ENCODE measurements around the gene ZNF554.
A peak's percentile ranks its signal among the peaks of the same experiment; 100 is the strongest.

ZNF554 gene

DNA sequence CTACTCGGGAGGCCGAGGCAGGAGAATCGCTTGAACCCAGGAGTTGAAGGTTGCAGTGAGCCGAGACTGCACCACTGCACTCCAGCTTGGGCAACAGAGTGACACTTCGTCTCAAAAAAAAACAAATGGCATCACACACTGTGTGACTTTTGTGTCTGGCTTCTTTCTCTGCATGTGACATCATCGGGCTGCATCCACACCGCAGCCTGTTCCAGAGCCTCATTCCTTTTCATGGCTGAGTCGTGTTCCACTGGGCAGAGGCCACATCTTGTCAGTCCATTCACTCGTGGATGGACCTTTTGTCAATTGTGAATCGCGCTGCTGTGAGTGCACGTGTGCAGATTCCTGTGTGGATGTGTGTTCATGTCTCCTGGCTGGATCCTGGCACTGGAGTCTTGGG is 26.1 kb upstream of the ZNF554 start:
- no peak overlapping the region for H3K56ac ChIP-seq (ENCODE audit: low read length)
- no peak overlapping the region for H4K5ac ChIP-seq (ENCODE audit: low read length)
- no CpG with 5 or more reads among the region's 12 CpGs for WGBS (ENCODE audit: extremely low coverage, insufficient coverage, low lambda C conversion rate)
- no peak overlapping the region for H3K27ac ChIP-seq (ENCODE audit: low read depth, low read length)
- no peak overlapping the region for H3K9ac ChIP-seq (ENCODE audit: low read length)
- H3K79me1 ChIP-seq (ENCODE audit: low read length) = peaks cover 8% of the 10 kb centered on the region
- peaks cover 18% of the 10 kb centered on the region for H3K36me3 ChIP-seq (ENCODE audit: control insufficient read depth, insufficient read depth, low read length)
- H2BK15ac ChIP-seq (replicated peaks; ENCODE audit: low read depth) = no peak overlapping the region
- H2BK120ac ChIP-seq (ENCODE audit: low read depth, low read length) = no peak overlapping the region
- no peak overlapping the region for H2BK5ac ChIP-seq (ENCODE audit: low read length)
- no peak overlapping the region for H2AK5ac ChIP-seq (ENCODE audit: low read length)
- no peak overlapping the region for H3K4ac ChIP-seq (ENCODE audit: low read depth, low read length)
- H3K23ac ChIP-seq (ENCODE audit: low read length) = no peak overlapping the region
- H3K18ac ChIP-seq (ENCODE audit: low read length) = no peak overlapping the region
- H3K4me1 ChIP-seq (ENCODE audit: control insufficient read depth, low read depth, low read length) = no peaks in the 10 kb centered on the region
- H4K8ac ChIP-seq (ENCODE audit: low read depth, low read length) = no peak overlapping the region
- H3K79me2 ChIP-seq (ENCODE audit: control insufficient read depth, insufficient read depth, low read length) = peaks cover 3% of the 10 kb centered on the region
- no peak for DNase-seq
- H3K4me3 ChIP-seq (ENCODE audit: low read length) = no peak overlapping the region
- H3K4me2 ChIP-seq (ENCODE audit: low read length) = no peak overlapping the region
- no peaks in the 10 kb centered on the region for H3K27me3 ChIP-seq (ENCODE audit: insufficient read depth, low read length, poor library complexity)

GRCh38 chr19:2795827-2796658 is 23.6 kb upstream of the ZNF554 start:
- peak; percentile 10 for DNase-seq
- Histone ChIP-seq H3K27ac (ENCODE audit: low read depth, low read length) (no peak overlapping the region), H3K56ac (ENCODE audit: low read length) (no peak overlapping the region), H3K79me2 (ENCODE audit: control insufficient read depth, insufficient read depth, low read length) (no peaks in the 10 kb centered on the region), H3K79me1 (ENCODE audit: low read length) (no peaks in the 10 kb centered on the region), H3K4ac (ENCODE audit: low read depth, low read length) (no peak overlapping the region), H4K8ac (ENCODE audit: low read depth, low read length) (no peak overlapping the region), H3K9ac (ENCODE audit: low read length) (no peak overlapping the region), H2BK5ac (ENCODE audit: low read length) (no peak overlapping the region), H3K4me1 (ENCODE audit: control insufficient read depth, low read depth, low read length) (no peaks in the 10 kb centered on the region), H3K23ac (ENCODE audit: low read length) (no peak overlapping the region), H3K27me3 (ENCODE audit: insufficient read depth, low read length, poor library complexity) (no peaks in the 10 kb centered on the region), H3K4me3 (ENCODE audit: low read length) (no peak overlapping the region), H4K5ac (ENCODE audit: low read length) (no peak overlapping the region), H2BK120ac (ENCODE audit: low read depth, low read length) (no peak overlapping the region), H3K4me2 (ENCODE audit: low read length) (no peak overlapping the region), H2BK15ac (replicated peaks; ENCODE audit: low read depth) (no peak overlapping the region), H3K36me3 (ENCODE audit: control insufficient read depth, insufficient read depth, low read length) (peaks cover 17% of the 10 kb centered on the region), H3K18ac (ENCODE audit: low read length) (no peak overlapping the region), H2AK5ac (ENCODE audit: low read length) (no peak overlapping the region)
- WGBS (ENCODE audit: extremely low coverage, insufficient coverage, low lambda C conversion rate) = no CpG with 5 or more reads among the region's 27 CpGs

- Histone ChIP-seq H4K8ac (ENCODE audit: low read depth, low read length) (no peak overlapping the region), H3K36me3 (ENCODE audit: control insufficient read depth, insufficient read depth, low read length) (peaks cover 20% of the 10 kb centered on the region), H2BK15ac (replicated peaks; ENCODE audit: low read depth) (no peak overlapping the region), H3K79me2 (ENCODE audit: control insufficient read depth, insufficient read depth, low read length) (no peaks in the 10 kb centered on the region), H3K4me1 (ENCODE audit: control insufficient read depth, low read depth, low read length) (no peaks in the 10 kb centered on the region), H3K9ac (ENCODE audit: low read length) (no peak overlapping the region), H3K27me3 (ENCODE audit: insufficient read depth, low read length, poor library complexity) (no peaks in the 10 kb centered on the region), H3K4me2 (ENCODE audit: low read length) (no peak overlapping the region), H4K5ac (ENCODE audit: low read length) (no peak overlapping the region), H3K4me3 (ENCODE audit: low read length) (no peak overlapping the region), H3K79me1 (ENCODE audit: low read length) (peaks cover 1% of the 10 kb centered on the region), H2BK120ac (ENCODE audit: low read depth, low read length) (no peak overlapping the region), H3K23ac (ENCODE audit: low read length) (no peak overlapping the region), H3K18ac (ENCODE audit: low read length) (no peak overlapping the region), H3K27ac (ENCODE audit: low read depth, low read length) (no peak overlapping the region), H3K4ac (ENCODE audit: low read depth, low read length) (no peak overlapping the region), H2BK5ac (ENCODE audit: low read length) (no peak overlapping the region), H2AK5ac (ENCODE audit: low read length) (no peak overlapping the region), H3K56ac (ENCODE audit: low read length) (no peak overlapping the region)
- DNase-seq = no peak
- WGBS (ENCODE audit: extremely low coverage, insufficient coverage, low lambda C conversion rate) = no CpG with 5 or more reads among the region's 23 CpGs
These were observed 22.9 kb upstream of the ZNF554 start for GRCh38 chr19:2796659-2797266.

GRCh38 chr19:2797280-2797679 is 22.4 kb upstream of the ZNF554 start:
- Histone ChIP-seq H3K79me2 (ENCODE audit: control insufficient read depth, insufficient read depth, low read length) (no peaks in the 10 kb centered on the region), H3K23ac (ENCODE audit: low read length) (no peak overlapping the region), H3K18ac (ENCODE audit: low read length) (no peak overlapping the region), H3K4me3 (ENCODE audit: low read length) (no peak overlapping the region), H2BK15ac (replicated peaks; ENCODE audit: low read depth) (no peak overlapping the region), H3K27me3 (ENCODE audit: insufficient read depth, low read length, poor library complexity) (no peaks in the 10 kb centered on the region), H3K4me2 (ENCODE audit: low read length) (no peak overlapping the region), H3K9ac (ENCODE audit: low read length) (no peak overlapping the region), H3K56ac (ENCODE audit: low read length) (no peak overlapping the region), H2AK5ac (ENCODE audit: low read length) (no peak overlapping the region), H2BK120ac (ENCODE audit: low read depth, low read length) (no peak overlapping the region), H3K27ac (ENCODE audit: low read depth, low read length) (no peak overlapping the region), H3K4ac (ENCODE audit: low read depth, low read length) (no peak overlapping the region), H3K36me3 (ENCODE audit: control insufficient read depth, insufficient read depth, low read length) (peaks cover 22% of the 10 kb centered on the region), H3K4me1 (ENCODE audit: control insufficient read depth, low read depth, low read length) (no peaks in the 10 kb centered on the region), H4K8ac (ENCODE audit: low read depth, low read length) (no peak overlapping the region), H4K5ac (ENCODE audit: low read length) (no peak overlapping the region), H2BK5ac (ENCODE audit: low read length) (no peak overlapping the region), H3K79me1 (ENCODE audit: low read length) (peaks cover 3% of the 10 kb centered on the region)
- no peak for DNase-seq
- WGBS (ENCODE audit: extremely low coverage, insufficient coverage, low lambda C conversion rate) = no CpG with 5 or more reads among the region's 15 CpGs

DNA sequence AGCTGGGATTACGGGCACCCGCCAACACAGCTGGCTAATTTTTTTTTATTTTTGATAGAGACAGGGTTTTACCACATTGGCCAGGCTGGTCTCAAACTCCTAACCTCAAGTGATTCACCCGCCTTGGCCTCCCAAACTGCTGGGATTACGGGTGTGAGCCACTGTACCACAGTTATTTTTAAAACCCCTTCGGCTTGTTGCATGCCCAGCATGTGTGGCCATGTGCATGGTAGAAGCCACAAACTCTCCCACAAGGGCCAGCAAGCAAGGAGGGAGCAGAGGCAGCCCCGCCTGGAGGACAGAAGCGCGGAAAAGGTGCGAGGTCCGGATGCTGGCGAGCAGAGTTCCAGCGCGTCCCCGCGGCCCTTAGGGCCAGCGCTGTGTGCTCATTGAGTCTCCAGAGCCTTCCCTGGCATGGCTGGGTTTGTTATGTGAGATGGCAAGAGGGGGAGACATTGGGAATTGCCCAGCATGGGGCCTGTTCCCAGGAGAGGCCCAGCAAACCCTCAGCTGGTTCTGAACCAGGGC is 21.4 kb upstream of the ZNF554 start:
- H3K36me3 ChIP-seq (ENCODE audit: control insufficient read depth, insufficient read depth, low read length) = peaks cover 22% of the 10 kb centered on the region
- H3K79me2 ChIP-seq (ENCODE audit: control insufficient read depth, insufficient read depth, low read length) = no peaks in the 10 kb centered on the region
- H2BK15ac ChIP-seq (replicated peaks; ENCODE audit: low read depth) = no peak overlapping the region
- DNase-seq = no peak
- no peak overlapping the region for H3K4me2 ChIP-seq (ENCODE audit: low read length)
- no peak overlapping the region for H3K4ac ChIP-seq (ENCODE audit: low read depth, low read length)
- no peak overlapping the region for H3K18ac ChIP-seq (ENCODE audit: low read length)
- no peak overlapping the region for H2BK5ac ChIP-seq (ENCODE audit: low read length)
- no peak overlapping the region for H3K27ac ChIP-seq (ENCODE audit: low read depth, low read length)
- no CpG with 5 or more reads among the region's 16 CpGs for WGBS (ENCODE audit: extremely low coverage, insufficient coverage, low lambda C conversion rate)
- no peaks in the 10 kb centered on the region for H3K27me3 ChIP-seq (ENCODE audit: insufficient read depth, low read length, poor library complexity)
- no peak overlapping the region for H2AK5ac ChIP-seq (ENCODE audit: low read length)
- peaks cover 6% of the 10 kb centered on the region for H3K79me1 ChIP-seq (ENCODE audit: low read length)
- H3K56ac ChIP-seq (ENCODE audit: low read length) = no peak overlapping the region
- H3K4me3 ChIP-seq (ENCODE audit: low read length) = no peak overlapping the region
- H3K9ac ChIP-seq (ENCODE audit: low read length) = no peak overlapping the region
- H2BK120ac ChIP-seq (ENCODE audit: low read depth, low read length) = no peak overlapping the region
- H3K4me1 ChIP-seq (ENCODE audit: control insufficient read depth, low read depth, low read length) = no peaks in the 10 kb centered on the region
- no peak overlapping the region for H3K23ac ChIP-seq (ENCODE audit: low read length)
- H4K5ac ChIP-seq (ENCODE audit: low read length) = no peak overlapping the region
- H4K8ac ChIP-seq (ENCODE audit: low read depth, low read length) = no peak overlapping the region
